SK-MEL-5 (cell line): ENCODE measurements around the gene LRRC18. TPM values are rescaled to one million over a fixed set of nuclear protein-coding genes. Genes with fewer than 3 reads are reported as not detected.

Source experiments
- small RNA-seq, 2 experiments: library from RNA; depleted of rRNA; stranded (forward); fragments of <200 nt; gene quantifications; one replicate each; pipeline ENCODE3, GENCODE V24; 2014
- total RNA-seq: library from RNA; depleted of rRNA; stranded (reverse); fragments of >200 nt; shearing (Covaris generic); gene quantifications from 2 replicates; pipeline ENCODE4 v1.2.3, GENCODE V29; 2014; rRNA removed

The LRRC18 gene
- total RNA-seq, 1 experiment from 2014 or later = not detected

Small RNA genes lying within 50 kb of the gene (small RNA-seq; reads per million reads assigned to genes)
- 0 reads per million in 2 experiments for gene MIR4294

Other genes starting within 250 kb of the LRRC18 start
- gene VSTM4, start 175.7 kb upstream of the LRRC18 start, total RNA-seq = not detected in 2 replicates
- gene FAM170B, start 194.2 kb upstream of the LRRC18 start, total RNA-seq = not detected in 2 replicates
- gene TMEM273, start 248.6 kb upstream of the LRRC18 start, total RNA-seq = not detected in 2 replicates